Liver (tissue), 9 donors: ENCODE data around the gene HSBP1. TPM values are rescaled to one million over a fixed set of nuclear protein-coding genes. Genes with fewer than 3 reads are reported as not detected.
A peak's percentile ranks its signal among the peaks of the same experiment; 100 is the strongest.

Source experiments
- DNase-seq: peaks from one replicate; pipeline ENCODE4 v3.0.0-alpha.2; 2017; ENCODE audit warnings: low spot score
- H3K27ac ChIP-seq, 2 donors: one replicate each; pipeline ENCODE4 v1.7.0; 2013; ENCODE audit warnings: inconsistent platforms in 2 of 2, low read length in 2 of 2, control low read depth in 1 of 2, low read depth in 1 of 2, mild to moderate bottlenecking in 1 of 2
- H3K27me3 ChIP-seq, 4 donors: one replicate each; pipeline versions ENCODE4 v1.6.1 to v1.7.0; 2013; ENCODE audit warnings: low read length in 3 of 4, inconsistent platforms in 1 of 4, mild to moderate bottlenecking in 1 of 4, moderate library complexity in 1 of 4; ENCODE audit not compliant: control insufficient read depth in 4 of 4, insufficient read depth in 4 of 4
- H3K36me3 ChIP-seq, 4 donors: one replicate each; pipeline versions ENCODE4 v1.6.1 to v1.7.0; 2013; ENCODE audit warnings: low read length in 3 of 4, mild to moderate bottlenecking in 3 of 4, low read depth in 1 of 4, moderate library complexity in 1 of 4; ENCODE audit not compliant: control insufficient read depth in 4 of 4, insufficient read depth in 3 of 4
- H3K4me1 ChIP-seq, 4 donors: one replicate each; pipeline versions ENCODE4 v1.6.1 to v1.7.0; 2013; ENCODE audit warnings: low read length in 3 of 4, mild to moderate bottlenecking in 3 of 4, moderate library complexity in 1 of 4; ENCODE audit not compliant: control insufficient read depth in 4 of 4, insufficient read depth in 4 of 4
- H3K4me3 ChIP-seq, 3 donors: one replicate each; pipeline versions ENCODE4 v1.6.1 to v1.7.0; 2013; ENCODE audit warnings: low read length in 3 of 3, control low read depth in 1 of 3, low read depth in 1 of 3, mild to moderate bottlenecking in 1 of 3
- H3K9ac ChIP-seq, 2 donors: one replicate each; pipeline ENCODE4 v1.7.0; 2013; ENCODE audit warnings: low read length in 2 of 2, mild to moderate bottlenecking in 2 of 2, moderate library complexity in 2 of 2, control low read depth in 1 of 2, low read depth in 1 of 2
- H3K9me3 ChIP-seq, 4 donors: one replicate each; pipeline versions ENCODE4 v1.6.1 to v1.7.0; 2013; ENCODE audit warnings: low read length in 3 of 4; ENCODE audit not compliant: control insufficient read depth in 4 of 4
- FOXA2 ChIP-seq: IDR thresholded peaks from 2 replicates; pipeline ENCODE4 v1.6.1; 2016; ENCODE audit warnings: antibody characterized with exemption
- GABPA ChIP-seq, 2 donors: IDR thresholded peaks in 1 of 2; conservative IDR thresholded peaks in 1 of 2; 2 replicates each; pipeline ENCODE4 v1.6.1; 2016; ENCODE audit warnings: antibody characterized with exemption in 2 of 2, mild to moderate bottlenecking in 1 of 2, moderate library complexity in 1 of 2
- HNF4A ChIP-seq, 2 donors: conservative IDR thresholded peaks; 2 replicates each; pipeline ENCODE4 v1.6.1; 2016; ENCODE audit warnings: antibody characterized with exemption in 2 of 2, mild to moderate bottlenecking in 2 of 2
- JUND ChIP-seq, 2 donors: IDR thresholded peaks; 2 replicates each; pipeline ENCODE4 v1.6.1; 2016; ENCODE audit warnings: antibody characterized with exemption in 2 of 2
- NR2F2 ChIP-seq: IDR thresholded peaks from 2 replicates; pipeline ENCODE4 v1.6.1; 2016; ENCODE audit warnings: antibody characterized with exemption
- RAD21 ChIP-seq, 2 donors: IDR thresholded peaks; 2 replicates each; pipeline ENCODE4 v1.6.1; 2016; ENCODE audit warnings: antibody characterized with exemption in 2 of 2, mild to moderate bottlenecking in 2 of 2
- RXRA ChIP-seq, 2 donors: IDR thresholded peaks; 2 replicates each; pipeline ENCODE4 v1.6.1; 2017 to 2018; ENCODE audit warnings: antibody characterized with exemption in 2 of 2, mild to moderate bottlenecking in 1 of 2
- SP1 ChIP-seq: IDR thresholded peaks from 2 replicates; pipeline ENCODE4 v1.6.1; 2018; ENCODE audit warnings: antibody characterized with exemption, mild to moderate bottlenecking
- TAF1 ChIP-seq: conservative IDR thresholded peaks from 2 replicates; pipeline ENCODE4 v1.6.1; 2016; ENCODE audit warnings: antibody characterized with exemption, mild to moderate bottlenecking
- YY1 ChIP-seq: IDR thresholded peaks from 2 replicates; pipeline ENCODE4 v1.6.1; 2016; ENCODE audit warnings: antibody characterized with exemption, mild to moderate bottlenecking
- WGBS: extraction: QIAGEN DNeasy Blood & Tissue Kit; methylation state at CpG from one replicate; pipeline ENCODE4 v1.1.7; 2013; 5-methylcytosine and 5-hydroxymethylcytosine counted together
- polyA plus RNA-seq, 2 donors: library from polyadenylated mRNA; stranded (reverse) in 1 of 2; unstranded in 1 of 2; fragments of 200-250 nt in 1 of 2; fragments of >200 nt in 1 of 2; fragmentation: Nextera tagmentation in 1 of 2; extraction: Ambion mirVana in 1 of 2; gene quantifications; one replicate each; pipeline versions ENCODE4 v1.2.1 to v1.2.3, GENCODE V29; 2013 to 2015
- total RNA-seq, 2 donors: library from RNA; depleted of rRNA; stranded (reverse); fragments of >200 nt; gene quantifications; one replicate each; pipeline ENCODE4 v1.2.3, GENCODE V29; 2014
- TF ChIP-seq, protein P1 (sequence below): IDR thresholded peaks from 2 replicates; pipeline ENCODE4 v1.6.1; 2016; ENCODE audit warnings: antibody characterized with exemption
- TF ChIP-seq, protein P2 (sequence below): IDR thresholded peaks from 2 replicates; pipeline ENCODE4 v1.6.1; 2016; ENCODE audit warnings: antibody characterized with exemption
- donor health status: healthy.
- donor health status: healthy.
- donor health status: healthy.
- donor health status: healthy.
- donor health status: healthy.

The HSBP1 gene
- total and polyA plus RNA-seq, 4 donors = 5.1 to 106 (median 38.3) TPM

DNA sequence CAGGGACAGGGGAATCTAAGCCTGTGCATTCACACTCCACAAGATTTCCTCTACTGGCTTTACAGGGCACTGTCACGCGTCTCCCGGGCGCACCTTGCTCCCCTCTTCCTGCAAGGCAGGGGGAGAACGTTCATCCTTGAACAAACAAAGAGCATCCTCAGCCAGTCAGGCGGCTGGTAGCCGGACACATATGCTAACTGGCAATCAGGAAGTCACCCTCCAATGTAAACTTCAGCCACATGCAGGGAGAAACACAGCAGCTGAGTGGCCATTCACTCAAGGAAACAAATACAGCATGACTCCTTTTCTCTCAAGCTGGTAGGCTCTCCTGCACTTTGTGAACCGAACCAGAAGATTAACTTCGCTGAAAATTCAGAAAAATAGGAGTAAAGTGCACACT, 10.8 kb upstream of the HSBP1 start:
- Histone ChIP-seq H3K9me3 (no peaks in the 10 kb centered on the region), H3K27me3 (peaks cover 0 to 3% (median under 1%) of the 10 kb centered on the region in 4 donors), H3K9ac (no peak overlapping the region), H3K4me3 (no peak overlapping the region), H3K36me3 (no peaks in the 10 kb centered on the region), H3K4me1 (no peaks in the 10 kb centered on the region), H3K27ac (no peak overlapping the region)
- no peak for DNase-seq
- TF ChIP-seq GABPA (IDR thresholded peaks at IDR 0.05 in 1 of 2, conservative IDR thresholded peaks at IDR 0.05 in 1 of 2) = no peak
- no peak for TF ChIP-seq NR2F2
- no peak for TF ChIP-seq FOXA2
- no peak for TF ChIP-seq HNF4A (conservative IDR thresholded peaks at IDR 0.05)
- TF ChIP-seq TAF1 = no peak
- TF ChIP-seq JUND (IDR thresholded peaks at IDR 0.05) = no peak
- no peak for TF ChIP-seq YY1
- no peak for TF ChIP-seq RXRA (IDR thresholded peaks at IDR 0.05)
- WGBS = 48% methylated on average over 9 of the region's 9 CpGs

DNA sequence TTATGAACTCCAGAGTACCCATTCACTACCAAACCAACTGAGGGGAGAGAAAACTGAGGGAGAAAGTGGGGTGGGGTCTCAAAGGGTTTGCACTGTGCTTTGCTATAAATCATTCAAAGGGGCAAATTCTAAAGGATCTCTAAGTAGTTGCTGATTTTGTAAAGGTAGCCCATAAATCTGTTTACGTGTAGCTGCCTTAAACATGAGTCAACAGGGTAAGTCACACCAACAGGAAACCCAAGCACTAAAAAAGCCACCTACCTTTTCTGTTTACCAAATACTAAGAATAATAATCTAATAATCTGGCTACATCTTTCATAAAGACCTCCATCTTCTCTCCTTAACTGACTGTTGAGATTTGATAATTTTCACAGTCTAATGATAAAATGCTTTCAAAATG, 8.4 kb upstream of the HSBP1 start:
- WGBS = 85% methylated on average over 1 of the region's 1 CpG
- TF ChIP-seq NR2F2 (no peak), SP1 (no peak), FOXA2 (no peak), TAF1 (no peak)
- TF ChIP-seq, protein P1, sequence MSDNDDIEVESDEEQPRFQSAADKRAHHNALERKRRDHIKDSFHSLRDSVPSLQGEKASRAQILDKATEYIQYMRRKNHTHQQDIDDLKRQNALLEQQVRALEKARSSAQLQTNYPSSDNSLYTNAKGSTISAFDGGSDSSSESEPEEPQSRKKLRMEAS = no peak

DNA sequence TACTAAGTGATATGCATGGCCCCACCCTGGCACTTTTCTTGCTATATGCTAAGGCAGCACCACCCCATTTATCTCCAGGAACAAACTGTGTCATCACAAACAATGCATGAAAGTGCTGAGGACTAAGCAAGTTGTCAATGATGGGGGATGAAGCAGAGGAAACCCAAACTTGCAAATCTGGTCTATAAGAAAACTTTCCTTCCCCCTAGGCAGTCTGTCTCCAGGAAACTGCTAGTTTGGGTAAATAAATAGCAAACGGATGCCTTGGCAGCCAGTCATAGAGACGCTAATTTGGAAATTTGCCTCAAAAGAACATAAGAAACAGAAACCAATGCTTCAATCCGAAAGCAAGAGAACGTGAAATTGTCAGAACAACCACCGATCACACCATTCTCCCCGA, 5.6 kb upstream of the HSBP1 start:
- H3K27me3 ChIP-seq = peaks cover 0 to 3% (median under 1%) of the 10 kb centered on the region in 4 donors
- peaks cover 0 to 3% (median 0%) of the 10 kb centered on the region in 4 donors for H3K4me1 ChIP-seq
- H3K9ac ChIP-seq = peak overlapping the region in 1 of 2 donors; percentile 44
- H3K36me3 ChIP-seq = no peaks in the 10 kb centered on the region
- DNase-seq = no peak
- peak overlapping the region in 1 of 3 donors; percentile 32 for H3K4me3 ChIP-seq
- WGBS = 15% methylated on average over 6 of the region's 6 CpGs
- TF ChIP-seq, protein P2, sequence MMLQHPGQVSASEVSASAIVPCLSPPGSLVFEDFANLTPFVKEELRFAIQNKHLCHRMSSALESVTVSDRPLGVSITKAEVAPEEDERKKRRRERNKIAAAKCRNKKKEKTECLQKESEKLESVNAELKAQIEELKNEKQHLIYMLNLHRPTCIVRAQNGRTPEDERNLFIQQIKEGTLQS = no peak
- peak; percentile 11 to 29 for TF ChIP-seq RAD21 (IDR thresholded peaks at IDR 0.05)
- H3K9me3 ChIP-seq = no peaks in the 10 kb centered on the region
- peak overlapping the region in 1 of 2 donors; percentile 57 for H3K27ac ChIP-seq

More for the DNA sequence above, 8.4 kb upstream of the HSBP1 start:
- Histone ChIP-seq H3K27me3 (peaks cover 0 to 3% (median under 1%) of the 10 kb centered on the region in 4 donors), H3K4me3 (no peak overlapping the region), H3K9me3 (no peaks in the 10 kb centered on the region), H3K27ac (no peak overlapping the region), H3K36me3 (no peaks in the 10 kb centered on the region), H3K4me1 (peaks cover 0 to 3% (median 0%) of the 10 kb centered on the region in 4 donors), H3K9ac (no peak overlapping the region)
- DNase-seq = no peak

DNA sequence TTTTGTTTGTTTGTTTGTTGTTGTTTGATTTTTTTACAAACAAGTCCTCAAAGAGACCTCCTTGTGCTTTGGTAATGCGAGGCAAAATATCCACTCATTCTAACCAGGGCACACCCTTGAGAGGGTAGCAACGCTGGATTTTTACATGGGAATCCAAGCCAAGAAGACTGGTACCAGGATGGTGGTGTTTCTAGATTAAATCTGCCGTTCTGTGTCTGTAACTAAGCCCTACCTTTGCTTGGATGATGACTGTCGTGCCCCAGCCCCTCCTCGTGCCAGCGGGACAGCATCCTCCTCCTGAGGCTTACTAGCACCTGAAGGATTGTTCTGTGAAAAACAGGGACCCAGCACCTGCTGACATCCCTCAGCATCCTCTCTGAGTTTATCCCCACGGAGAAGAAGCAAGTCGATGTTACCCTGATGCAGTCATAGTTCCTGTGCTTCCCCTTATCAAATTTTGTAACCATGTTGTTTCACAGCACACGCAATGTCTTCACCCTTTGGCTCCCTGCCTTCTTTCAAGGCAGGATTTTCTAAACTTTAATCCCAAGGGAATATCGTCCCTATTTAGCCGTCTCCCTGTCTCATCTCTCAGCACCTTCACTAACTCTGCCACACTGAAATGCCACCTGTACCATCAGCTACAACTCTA, 5.1 kb upstream of the HSBP1 start:
- Histone ChIP-seq H3K4me1 (peaks cover 0 to 3% (median 0%) of the 10 kb centered on the region in 4 donors), H3K27ac (peak overlapping the region in 1 of 2 donors; percentile 57), H3K9me3 (no peaks in the 10 kb centered on the region), H3K4me3 (peak overlapping the region in 1 of 3 donors; percentile 32), H3K9ac (peak overlapping the region in 1 of 2 donors; percentile 44), H3K36me3 (no peaks in the 10 kb centered on the region), H3K27me3 (peaks cover 0 to 3% (median under 1%) of the 10 kb centered on the region in 4 donors)
- no peak for DNase-seq
- 31% methylated on average over 11 of the region's 11 CpGs for WGBS
- TF ChIP-seq FOXA2 = no peak
